Stimulated activated CD8-positive, alpha-beta memory T cell treated with anti-CD3 and anti-CD28 coated beads, Interleukin-15, amount 100 ng/mL, for 24 hours (primary cell): Measurements from ENCODE around the gene KRT7.

Experiments used
- DNase-seq: peaks from one replicate; pipeline ENCODE4 v3.0.0-alpha.2; 2020; ENCODE audit warnings: low read depth

KRT7 gene

DNA sequence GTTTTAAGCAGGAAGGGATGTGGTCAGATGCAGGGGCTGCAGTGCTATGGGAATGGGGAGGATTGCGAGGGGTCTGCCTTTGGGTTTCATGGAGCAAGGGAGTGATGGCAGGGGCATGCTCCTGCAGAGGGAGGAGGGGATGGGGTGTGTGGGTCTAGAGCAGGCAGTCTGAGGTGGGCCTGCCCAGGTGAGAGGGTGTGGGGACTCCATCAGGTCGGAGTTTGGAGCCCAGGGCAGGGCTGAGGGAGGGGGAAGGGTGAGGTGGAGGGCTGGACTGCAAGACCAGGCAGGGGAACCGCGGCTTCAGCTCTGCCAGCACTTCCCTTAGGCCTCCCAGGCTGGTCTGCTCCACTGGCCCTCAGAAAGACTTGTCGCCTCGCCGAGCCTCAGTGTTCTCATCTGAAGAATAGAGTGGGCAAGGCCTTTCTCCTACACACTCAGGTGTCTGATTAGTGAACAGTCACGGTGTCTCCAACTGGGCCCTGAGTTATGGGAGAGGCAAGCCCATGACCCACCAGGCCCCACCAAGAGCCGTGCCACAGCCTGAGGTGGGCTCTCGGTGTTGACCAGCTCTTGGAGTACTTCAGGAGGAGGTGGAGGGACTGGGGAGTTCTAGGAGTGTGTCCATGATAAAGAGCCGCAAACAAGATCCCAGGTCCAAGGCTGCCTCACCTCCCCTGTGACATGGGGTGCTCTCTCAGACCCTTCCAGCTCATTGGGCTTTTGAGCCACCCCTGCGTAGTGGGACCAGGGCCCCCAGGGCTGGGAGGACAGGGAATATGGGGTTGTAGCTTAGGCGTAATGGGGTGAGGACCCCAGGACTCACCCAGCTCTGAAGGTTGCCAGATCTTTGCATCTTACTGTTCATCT, 21.1 kb upstream of the KRT7 start:
- DNase-seq: no peak

DNA sequence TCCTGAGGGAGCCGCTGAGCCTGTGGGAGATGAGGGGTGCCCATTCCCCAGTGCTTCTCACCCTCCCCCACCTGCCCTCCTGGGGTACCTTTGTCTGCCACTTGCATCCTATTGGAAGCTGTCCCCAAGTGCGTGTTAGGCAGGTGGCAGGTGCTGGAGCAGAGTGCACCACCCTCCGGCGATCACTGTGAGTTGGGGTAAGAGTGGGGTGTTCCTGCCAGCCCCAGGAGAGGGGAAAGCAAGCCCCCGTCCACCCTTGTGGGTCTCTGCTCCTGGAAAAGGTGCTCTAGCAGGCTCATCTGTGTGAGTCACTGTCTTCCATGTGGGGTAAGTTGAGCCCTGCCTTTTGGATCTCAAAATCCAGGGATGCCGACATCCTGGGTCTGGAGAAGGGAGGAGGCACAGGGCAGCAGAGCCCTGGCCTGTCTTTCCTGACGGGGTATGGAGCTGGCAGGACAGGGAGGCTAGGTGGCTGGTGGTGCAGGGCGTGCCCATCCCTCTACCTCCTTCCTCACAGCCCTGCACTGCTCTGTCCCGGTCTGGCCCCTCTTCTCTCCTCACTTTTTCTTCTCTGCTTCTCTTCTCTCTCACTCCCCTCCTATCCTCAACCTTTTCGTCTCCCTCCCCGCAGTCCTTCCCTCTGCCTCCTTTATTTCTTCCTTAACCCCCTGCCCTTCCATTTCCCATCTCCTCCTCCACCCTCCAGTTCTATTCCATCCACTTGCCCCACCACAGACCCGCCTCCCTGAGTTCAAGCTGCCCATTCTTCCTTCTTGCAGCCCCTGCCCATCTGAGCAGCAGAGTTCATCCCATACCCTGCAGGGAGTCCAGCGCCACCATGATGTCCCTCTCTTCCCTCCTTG, 20.1 kb upstream of the KRT7 start:
- no peak for DNase-seq

DNA sequence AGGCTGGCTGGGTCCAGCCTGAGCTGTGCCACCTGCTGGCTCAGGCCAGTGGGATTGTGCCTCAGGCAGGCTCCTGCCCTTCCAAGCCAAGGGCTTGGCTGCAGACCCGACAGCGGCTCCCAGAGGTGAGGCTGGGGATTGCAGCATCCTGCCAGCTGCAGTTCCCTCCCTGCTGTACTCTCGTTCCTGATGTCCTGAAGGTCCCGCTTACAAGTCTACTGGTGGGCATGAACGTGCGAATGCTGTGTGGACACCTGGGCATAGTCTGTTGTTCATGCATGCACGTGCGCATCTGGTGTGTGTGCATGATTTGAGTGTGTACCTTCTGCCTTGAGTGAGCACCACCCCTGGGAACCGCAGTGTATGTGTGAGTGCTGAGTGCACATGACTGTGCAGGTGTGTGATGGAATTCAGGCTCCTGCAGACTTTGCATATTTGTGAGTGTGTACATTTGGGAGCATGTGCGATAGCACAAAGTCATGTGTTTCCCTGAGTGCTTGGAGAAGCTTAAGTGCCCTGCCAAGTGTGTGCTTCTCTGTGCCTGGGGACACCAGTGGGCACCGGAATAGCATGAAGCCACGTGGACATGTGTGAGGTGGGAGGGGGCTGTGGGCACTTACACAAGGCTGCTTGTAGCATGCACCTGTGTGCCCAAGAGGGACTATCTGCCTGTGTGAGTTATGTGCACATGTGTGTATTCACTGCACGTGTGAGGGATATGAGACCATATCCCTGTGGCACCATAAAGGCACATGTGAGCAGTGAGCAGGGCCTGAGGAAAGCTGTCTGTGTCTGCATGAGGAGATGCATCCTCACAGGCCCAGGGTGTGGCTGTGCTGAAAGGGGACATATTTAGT, 19.3 kb upstream of the KRT7 start:
- peak; percentile 22 for DNase-seq

DNA sequence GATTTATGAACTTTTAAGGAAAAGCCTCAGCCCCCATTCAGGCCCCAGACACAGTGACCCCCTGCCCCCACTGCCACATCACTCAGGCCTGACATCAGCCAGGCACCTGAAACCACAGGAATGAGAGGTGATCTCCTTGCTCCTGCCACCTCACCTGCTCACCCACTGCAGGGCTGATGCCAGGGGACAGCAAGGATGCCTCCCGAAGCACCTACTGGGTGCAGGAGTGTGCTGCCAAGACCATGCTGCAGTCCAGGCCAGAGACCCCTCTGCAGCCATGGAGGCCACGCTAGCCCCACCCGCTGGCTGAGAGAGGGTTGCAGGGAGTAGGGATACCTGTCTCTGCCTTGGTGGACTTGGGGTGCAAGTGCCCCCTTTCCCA, 18.6 kb upstream of the KRT7 start:
- DNase-seq: no peak

DNA sequence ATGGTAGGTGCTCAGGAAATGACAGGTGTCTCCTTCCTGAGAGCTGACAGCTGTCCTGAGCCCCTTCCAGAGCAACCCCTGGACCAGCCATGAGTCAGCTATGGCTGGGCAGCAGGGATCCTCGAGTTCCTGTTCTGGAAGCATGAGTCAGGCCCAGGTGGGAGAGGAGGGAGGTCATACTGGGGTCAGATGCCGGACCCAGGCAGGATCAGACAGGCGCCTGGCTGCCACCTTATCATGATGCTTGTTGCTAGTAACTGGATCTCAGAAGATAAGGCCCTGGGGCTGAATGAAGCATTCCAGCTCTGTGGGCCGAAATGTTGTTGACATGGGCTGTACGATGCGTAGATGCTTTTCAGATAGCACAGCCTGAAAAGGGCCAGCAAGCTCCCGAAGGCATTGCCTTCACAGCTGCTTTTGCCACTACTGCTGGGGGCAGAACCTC, 17.4 kb upstream of the KRT7 start:
- DNase-seq: no peak

DNA sequence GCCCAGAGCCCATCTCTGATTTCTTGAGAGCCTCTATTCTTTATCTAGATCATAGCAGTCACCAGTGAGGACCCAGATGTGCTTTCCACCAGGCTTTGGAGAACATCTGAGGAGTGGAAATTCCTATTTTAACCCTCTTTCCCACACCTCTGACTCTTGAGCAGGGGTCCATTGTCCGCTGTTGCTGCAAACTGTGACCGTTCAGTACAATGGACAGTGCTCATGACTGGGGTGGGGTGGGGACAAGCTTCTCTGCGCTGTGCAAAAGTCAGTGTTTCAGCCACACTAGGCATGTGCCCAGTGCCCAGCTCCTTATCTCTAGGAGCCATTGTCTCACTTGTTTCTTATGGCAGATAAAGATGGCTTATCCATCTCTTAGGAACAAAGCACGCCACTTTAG, 16.9 kb upstream of the KRT7 start:
- no peak for DNase-seq

DNA sequence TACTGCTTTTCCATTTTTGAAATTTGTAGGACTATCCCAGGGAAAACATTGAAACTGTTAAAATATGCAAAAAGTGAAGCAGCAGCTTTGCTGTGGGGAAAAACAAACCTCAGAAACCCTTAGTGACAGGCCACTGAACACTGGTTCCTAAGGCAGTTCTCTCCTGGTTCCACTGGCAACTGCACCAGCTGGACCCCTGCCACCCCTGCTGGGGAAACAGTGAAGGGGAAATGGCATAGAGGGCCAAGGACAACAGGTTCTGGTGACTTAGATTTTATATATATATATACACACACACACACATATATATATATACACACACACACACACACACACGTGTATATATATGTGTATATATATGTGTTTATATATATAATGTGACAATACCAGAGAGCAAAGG, 16.2 kb upstream of the KRT7 start:
- no peak for DNase-seq

DNA sequence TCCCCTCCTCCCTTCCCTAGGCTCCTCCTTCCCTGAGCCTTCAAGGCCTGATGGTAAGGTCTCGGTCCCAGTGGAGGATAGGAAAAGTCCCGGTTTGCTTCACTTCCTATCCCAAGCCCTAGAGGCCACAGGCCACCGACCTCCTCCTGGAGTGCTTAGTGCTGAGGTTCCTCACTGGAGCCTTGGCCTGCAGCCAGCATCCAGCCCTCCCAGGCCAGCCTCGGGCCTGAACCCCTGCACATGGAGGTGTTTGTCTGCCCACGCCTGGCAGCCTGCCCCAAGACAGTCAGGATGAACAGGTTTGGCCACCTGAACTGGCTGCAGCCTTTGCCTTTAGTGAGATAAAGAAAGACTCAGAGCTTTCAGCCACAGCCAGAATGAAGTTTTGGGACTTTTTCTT, 15.8 kb upstream of the KRT7 start:
- DNase-seq: no peak

DNA sequence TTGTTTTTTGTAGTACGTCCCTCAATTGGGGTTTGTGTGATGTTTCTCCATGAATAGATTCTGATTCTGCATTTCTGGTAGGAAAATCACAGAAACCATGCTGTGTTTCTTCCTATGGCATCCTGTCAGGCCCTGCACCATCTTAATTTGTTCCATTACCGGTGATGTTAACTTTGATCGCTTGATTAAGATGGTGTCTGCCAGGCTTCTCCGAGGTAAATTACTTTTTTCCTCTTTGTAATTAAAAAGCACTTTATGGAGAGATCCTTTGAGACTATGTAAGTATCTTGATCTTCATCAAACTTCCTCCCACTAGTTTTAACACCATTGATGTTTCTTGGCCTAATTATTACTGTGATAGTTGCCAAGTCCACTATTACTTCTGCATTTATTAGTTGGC, 15.0 kb upstream of the KRT7 start:
- no peak for DNase-seq

DNA sequence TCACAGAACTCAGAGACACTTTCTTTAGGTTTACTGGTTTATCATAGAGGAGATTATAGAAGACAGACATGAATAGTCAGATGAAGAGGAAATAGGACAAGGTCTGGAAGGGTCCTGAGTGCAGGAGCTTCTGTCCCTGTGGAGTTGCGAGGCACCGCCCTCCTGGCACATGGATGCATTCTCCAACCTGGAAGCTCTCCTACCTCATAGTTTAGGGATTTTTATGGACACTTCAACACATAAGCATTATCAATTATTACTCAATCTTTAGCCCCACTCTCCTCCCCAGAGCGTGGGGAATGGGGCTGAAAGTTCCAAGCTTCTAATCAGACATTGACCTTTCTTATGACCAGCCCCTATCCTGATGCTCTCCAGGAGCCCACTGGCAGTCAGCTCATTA, 12.6 kb upstream of the KRT7 start:
- no peak for DNase-seq

DNA sequence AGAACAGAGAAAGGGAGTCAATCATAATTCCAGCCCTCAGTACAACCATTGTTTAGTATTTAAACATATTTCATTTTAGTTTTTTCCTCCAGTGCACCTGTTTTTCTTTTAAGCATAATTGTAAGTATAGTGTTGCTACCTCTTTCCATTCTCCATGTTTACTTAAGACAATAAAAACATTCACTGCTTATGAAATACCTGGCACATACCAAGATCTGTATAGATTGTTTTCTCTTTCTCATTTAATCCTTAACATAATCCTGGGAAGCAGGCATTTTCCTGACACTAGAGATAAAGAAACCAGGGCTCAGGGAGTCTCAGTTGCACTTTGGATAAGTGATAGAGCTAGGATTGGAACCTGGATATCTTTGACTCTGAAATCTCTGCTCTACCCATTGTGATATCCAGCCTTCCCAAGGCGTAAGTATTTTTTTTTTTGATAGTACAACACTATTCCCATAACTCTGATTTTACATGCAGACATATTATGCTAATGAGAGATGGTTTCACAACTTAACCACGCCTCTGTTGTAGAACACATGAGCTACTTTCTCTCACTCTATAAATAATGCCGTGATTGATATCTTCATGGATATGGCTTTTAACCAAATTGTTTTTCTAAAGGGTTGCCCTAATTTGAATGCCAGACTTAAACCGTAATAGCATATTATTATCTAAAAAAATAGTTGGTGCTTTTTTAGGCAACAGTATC, 11.8 kb upstream of the KRT7 start:
- DNase-seq: no peak

DNA sequence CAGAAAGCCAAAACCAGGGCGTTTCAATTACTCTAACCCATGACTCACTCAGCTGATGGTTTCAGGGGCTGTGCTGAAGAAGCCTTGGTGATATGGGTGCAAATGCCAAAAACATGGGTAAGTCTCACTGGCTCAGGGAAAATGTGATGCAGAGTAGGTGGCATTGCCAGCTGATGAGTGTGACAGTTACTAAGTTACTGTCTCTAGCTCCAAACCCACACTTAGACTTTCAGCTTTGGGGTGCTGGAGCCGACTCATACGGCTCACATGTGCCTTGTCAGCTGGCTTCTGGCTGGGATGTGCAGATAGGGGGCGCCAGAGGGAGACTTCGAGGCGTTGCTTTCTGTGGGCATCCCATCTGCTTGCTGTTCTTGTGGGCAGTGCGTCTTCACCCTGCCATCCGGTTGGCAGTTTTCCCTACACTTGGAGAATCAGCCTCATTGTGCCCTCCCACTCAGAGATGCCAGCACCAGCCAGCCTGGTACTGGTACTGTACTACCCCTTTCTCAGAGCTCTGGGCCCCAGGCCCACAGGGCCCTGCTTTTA, 11.1 kb upstream of the KRT7 start:
- DNase-seq: peak; percentile 56

DNA sequence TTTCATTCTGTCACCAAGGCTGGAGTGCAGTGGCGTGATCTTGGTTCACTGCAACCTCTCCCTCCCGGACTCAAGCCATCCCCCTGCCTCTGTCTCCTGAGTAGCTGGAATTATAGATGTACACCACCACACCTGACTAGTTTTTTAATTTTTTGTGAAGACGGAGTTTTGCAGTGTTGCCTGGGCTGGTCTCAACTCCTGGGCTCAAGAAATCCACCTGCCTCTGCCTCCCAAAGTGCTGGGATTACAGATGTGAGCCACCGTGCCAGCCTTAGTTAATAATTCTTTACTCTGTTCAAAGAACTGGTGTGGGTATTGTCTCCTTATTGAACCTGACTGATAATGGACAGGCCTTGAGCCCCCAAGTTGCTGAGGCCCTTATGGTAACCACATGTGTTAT, 10.4 kb upstream of the KRT7 start:
- no peak for DNase-seq

DNA sequence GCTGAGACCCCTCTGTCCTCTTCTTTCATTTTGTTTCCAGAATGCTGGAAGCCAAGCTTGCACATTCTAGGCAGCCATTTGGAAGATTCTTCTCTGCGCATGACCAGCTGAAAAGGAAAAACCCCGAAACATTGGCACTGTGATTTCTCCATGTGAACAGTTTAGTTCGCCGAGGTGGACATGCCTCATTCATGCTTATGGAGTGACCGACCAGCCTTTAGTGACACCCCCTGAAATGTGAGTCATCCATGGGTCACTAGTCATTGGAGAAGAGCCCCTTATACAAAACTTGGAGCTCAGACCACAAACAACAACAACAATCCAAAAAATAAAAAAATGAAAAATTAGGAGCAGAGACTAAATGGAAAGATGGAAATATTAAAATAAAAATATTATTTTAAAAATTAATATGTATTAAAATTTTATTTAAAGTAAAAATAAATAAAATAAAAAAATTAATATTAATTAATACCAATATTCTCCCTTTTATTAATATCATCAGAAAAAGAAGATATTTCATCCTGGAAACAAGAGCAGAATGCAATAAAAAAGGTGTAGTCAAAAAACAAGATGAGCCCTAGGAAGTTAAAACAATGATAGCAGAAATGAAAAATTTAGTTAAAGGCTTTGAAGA, 9.5 kb upstream of the KRT7 start:
- DNase-seq: no peak

DNA sequence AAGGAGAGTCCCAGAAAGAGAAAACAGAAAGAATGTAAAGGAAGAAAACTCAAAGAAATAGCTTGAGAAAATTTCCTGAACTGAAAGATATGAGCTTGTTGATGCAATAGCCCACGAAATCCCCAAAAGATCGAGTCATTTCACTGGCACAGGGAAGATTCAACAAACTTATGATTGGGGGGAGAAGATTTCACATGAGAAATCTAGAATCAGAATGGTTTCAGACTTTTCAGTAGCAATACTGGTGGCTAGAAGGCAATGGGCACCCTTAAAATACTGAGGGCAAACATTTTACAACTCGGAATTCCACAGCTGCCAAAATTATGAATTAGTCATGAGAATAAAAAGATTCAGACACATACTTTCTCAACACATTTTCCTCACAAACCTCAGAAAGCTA, 8.9 kb upstream of the KRT7 start:
- DNase-seq: no peak

DNA sequence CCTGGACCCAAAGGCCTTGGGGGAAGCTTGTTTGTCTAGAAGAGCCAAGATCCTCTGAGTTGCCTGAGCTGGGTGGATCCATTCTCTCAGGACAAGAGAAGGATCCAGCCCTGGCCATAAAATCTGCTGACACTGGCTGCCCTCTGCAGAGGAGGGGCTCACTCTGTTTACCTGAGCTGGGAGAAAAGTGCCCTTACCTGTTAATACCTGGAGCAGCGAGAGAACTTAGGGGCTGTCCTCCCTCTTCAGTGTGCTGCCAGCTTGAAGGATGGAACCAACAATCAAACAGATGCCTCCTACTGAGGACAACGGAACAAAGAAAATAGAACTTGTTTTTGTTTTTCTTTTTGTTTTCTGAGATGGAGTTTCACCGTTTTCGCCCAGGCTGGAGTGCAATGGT, 7.3 kb upstream of the KRT7 start:
- DNase-seq: no peak

DNA sequence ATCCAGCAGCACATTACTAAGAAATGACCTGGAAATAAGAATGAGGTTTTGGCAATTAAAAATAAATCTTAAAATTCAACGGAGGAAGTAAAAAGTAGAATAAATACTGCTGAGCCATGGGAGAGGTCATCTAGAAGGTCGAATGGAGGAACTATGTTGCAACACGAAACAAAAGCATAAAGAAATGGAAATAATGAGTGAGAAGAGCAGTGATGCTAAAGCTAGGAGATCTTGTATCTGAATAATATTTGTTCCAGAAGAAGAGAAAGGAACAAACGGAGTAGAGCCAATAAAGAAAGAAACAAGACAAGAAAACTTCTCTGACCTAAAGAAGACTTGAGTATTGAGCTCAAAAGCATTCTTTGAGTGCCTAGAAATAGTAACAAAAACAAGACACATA, 6.6 kb upstream of the KRT7 start:
- no peak for DNase-seq

DNA sequence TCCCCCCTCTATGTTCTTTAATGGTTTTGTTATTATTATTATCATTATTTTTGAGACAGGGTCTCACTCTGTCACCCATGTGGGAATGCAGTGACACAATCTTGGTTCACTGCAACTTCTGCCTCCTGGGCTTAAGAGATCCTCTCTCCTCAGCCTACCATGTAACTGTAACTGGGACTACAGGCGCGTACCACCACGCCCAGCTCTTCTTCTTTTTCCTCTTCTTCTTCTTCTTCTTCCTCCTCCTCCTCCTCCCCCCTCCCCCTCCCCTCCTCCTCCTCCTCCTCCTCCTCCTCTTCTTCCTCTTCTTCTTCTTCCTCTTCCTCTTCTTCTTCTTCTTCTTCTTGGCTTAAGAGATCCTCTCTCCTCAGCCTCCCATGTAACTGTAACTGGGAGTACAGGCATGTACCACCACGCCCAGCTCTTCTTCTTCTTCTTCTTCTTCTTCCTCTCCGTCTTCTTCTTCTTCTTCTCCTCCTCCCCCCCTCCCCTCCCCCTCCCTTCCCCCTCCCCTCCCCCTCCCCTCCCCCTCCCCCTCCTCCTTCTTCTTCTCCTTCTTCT, 5.4 kb upstream of the KRT7 start:
- DNase-seq: no peak

DNA sequence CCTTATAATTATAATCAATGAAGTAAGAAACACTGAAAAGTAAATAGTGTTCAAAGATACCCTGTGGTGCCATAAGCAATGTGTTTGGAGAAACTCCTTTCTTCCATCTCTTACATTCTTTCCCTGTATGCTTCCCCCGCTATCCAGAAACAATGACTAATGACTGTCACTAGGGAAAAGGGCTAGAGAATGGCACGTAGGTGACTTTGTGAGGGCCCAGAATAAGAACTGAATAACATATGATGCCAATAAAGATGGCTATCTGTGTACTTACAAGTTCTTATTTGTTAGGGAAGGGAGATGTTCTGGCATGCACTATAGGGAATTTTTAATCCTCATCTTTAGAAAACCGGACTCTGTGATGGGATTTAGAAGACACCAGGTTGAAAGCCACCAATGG, 4.7 kb upstream of the KRT7 start:
- no peak for DNase-seq

DNA sequence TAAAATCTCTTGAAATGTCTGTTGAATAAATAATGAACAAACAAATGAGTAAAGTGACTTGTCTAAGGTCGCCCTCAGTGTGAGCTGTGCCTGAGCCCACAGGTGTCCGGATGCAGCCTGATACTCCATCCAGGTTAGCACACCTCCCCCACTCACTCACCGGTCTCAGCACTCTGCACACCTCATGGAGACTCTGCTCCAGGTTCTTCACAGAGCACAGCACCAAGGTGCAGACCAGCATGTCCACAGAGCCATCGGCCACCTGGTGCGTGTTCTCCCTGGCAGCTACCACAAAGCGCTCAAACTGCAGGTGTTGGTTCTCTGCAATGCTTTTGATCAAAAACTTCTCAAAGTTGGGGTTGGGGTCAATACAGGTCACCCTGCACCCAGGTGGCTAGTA, 4.1 kb upstream of the KRT7 start:
- DNase-seq: no peak
